KOPT-K1 (cell line): ENCODE measurements around the gene NID2.

ENCODE experiments used
- H3K27ac ChIP-seq: fragments of 200-600 bp; sonication (generic); 2 replicates; pipeline ENCODE4 v1.5.1; 2016; ENCODE audit warnings: antibody characterized with exemption, mild to moderate bottlenecking, low read depth, low read length; ENCODE audit not compliant: poor library complexity, severe bottlenecking
- H3K36me3 ChIP-seq: fragments of 200-600 bp; sonication (generic); 2 replicates; pipeline ENCODE4 v1.5.1; 2017; ENCODE audit warnings: antibody characterized with exemption, mild to moderate bottlenecking, low read length, moderate library complexity; ENCODE audit not compliant: insufficient read depth
- H3K9me3 ChIP-seq: fragments of 200-600 bp; sonication (generic); 2 replicates; pipeline ENCODE4 v1.5.1; 2017; ENCODE audit warnings: antibody characterized with exemption, low read length, mild to moderate bottlenecking; ENCODE audit not compliant: insufficient read depth, poor library complexity, severe bottlenecking

The NID2 gene

GRCh38 chr14:52068615-52069306, at the start of gene NID2:
TSS of gene NID2 (minus strand) at chr14:52069059. CDS start at chr14:52068994, 65 bp downstream.
- H3K27ac ChIP-seq: no peak within 1 kb of the TSS
- no peaks in the 10 kb centered on the region; the same call in 1 of the 2 replicates for H3K36me3 ChIP-seq
- peaks cover 12% of the 10 kb centered on the region for H3K9me3 ChIP-seq

- Histone ChIP-seq H3K9me3 (no peaks in the 10 kb centered on the region), H3K36me3 (no peaks in the 10 kb centered on the region), H3K27ac (no peak overlapping the region)
Observed at GRCh38 chr14:52117111-52117832, 48.4 kb upstream of the NID2 start.

GRCh38 chr14:52115286-52115685, 46.4 kb upstream of the NID2 start:
- Histone ChIP-seq H3K27ac (no peak overlapping the region), H3K36me3 (no peaks in the 10 kb centered on the region), H3K9me3 (no peaks in the 10 kb centered on the region)

- no peak overlapping the region for H3K27ac ChIP-seq
- H3K36me3 ChIP-seq: no peaks in the 10 kb centered on the region
- H3K9me3 ChIP-seq: no peaks in the 10 kb centered on the region
Observed at GRCh38 chr14:52112336-52113018, 43.6 kb upstream of the NID2 start.

GRCh38 chr14:52111583-52111982, 42.7 kb upstream of the NID2 start:
- Histone ChIP-seq H3K9me3 (no peaks in the 10 kb centered on the region), H3K27ac (no peak overlapping the region), H3K36me3 (no peaks in the 10 kb centered on the region)

- no peak overlapping the region for H3K27ac ChIP-seq
- no peaks in the 10 kb centered on the region for H3K36me3 ChIP-seq
- no peaks in the 10 kb centered on the region for H3K9me3 ChIP-seq
Observed at GRCh38 chr14:52110441-52111086, 41.7 kb upstream of the NID2 start.

GRCh38 chr14:52108823-52109222, 40.0 kb upstream of the NID2 start:
- Histone ChIP-seq H3K36me3 (no peaks in the 10 kb centered on the region), H3K9me3 (no peaks in the 10 kb centered on the region), H3K27ac (no peak overlapping the region)

GRCh38 chr14:52106840-52107239, 38.0 kb upstream of the NID2 start:
- Histone ChIP-seq H3K9me3 (no peaks in the 10 kb centered on the region), H3K27ac (no peak overlapping the region), H3K36me3 (no peaks in the 10 kb centered on the region)

GRCh38 chr14:52103416-52103815, 34.6 kb upstream of the NID2 start:
- H3K27ac ChIP-seq: no peak overlapping the region

GRCh38 chr14:52095794-52096193, 26.9 kb upstream of the NID2 start:
- Histone ChIP-seq H3K9me3 (no peaks in the 10 kb centered on the region), H3K36me3 (no peaks in the 10 kb centered on the region), H3K27ac (no peak overlapping the region)

More at GRCh38 chr14:52103416-52103815, 34.6 kb upstream of the NID2 start:
- no peaks in the 10 kb centered on the region for H3K9me3 ChIP-seq
- no peaks in the 10 kb centered on the region for H3K36me3 ChIP-seq

GRCh38 chr14:52095336-52095735, 26.5 kb upstream of the NID2 start:
- Histone ChIP-seq H3K9me3 (no peaks in the 10 kb centered on the region), H3K27ac (no peak overlapping the region), H3K36me3 (no peaks in the 10 kb centered on the region)

GRCh38 chr14:52094546-52095271, 25.9 kb upstream of the NID2 start:
- Histone ChIP-seq H3K9me3 (no peaks in the 10 kb centered on the region), H3K27ac (no peak overlapping the region), H3K36me3 (no peaks in the 10 kb centered on the region)

- no peaks in the 10 kb centered on the region for H3K36me3 ChIP-seq
- H3K9me3 ChIP-seq: no peaks in the 10 kb centered on the region
- no peak overlapping the region for H3K27ac ChIP-seq
Observed at GRCh38 chr14:52091928-52092327, 23.1 kb upstream of the NID2 start.

GRCh38 chr14:52090936-52091335, 22.1 kb upstream of the NID2 start:
- Histone ChIP-seq H3K27ac (no peak overlapping the region), H3K9me3 (no peaks in the 10 kb centered on the region), H3K36me3 (no peaks in the 10 kb centered on the region)
